HEK293 (cell line): ENCODE results near the gene PRPF18.
A peak's percentile ranks its signal among the peaks of the same experiment; 100 is the strongest.

ENCODE experiments used
- GLIS1 ChIP-seq: fragments of 450-650 bp; formaldehyde crosslinking; IDR thresholded peaks from 2 replicates; pipeline ENCODE4 v1.5.1; 2016; ENCODE audit warnings: missing biosample characterization, missing genetic modification characterization
- IKZF3 ChIP-seq: fragments of 450-650 bp; IDR thresholded peaks from 2 replicates; pipeline ENCODE4 v1.5.0; 2018; ENCODE audit warnings: missing biosample characterization, mild to moderate bottlenecking, missing genetic modification characterization, moderate library complexity
- KLF16 ChIP-seq: fragments of 450-650 bp; formaldehyde crosslinking; IDR thresholded peaks from 2 replicates; pipeline ENCODE4 v1.5.1; 2017; ENCODE audit warnings: missing biosample characterization, missing genetic modification characterization
- SCRT1 ChIP-seq: fragments of 450-650 bp; formaldehyde crosslinking; IDR thresholded peaks from 2 replicates; pipeline ENCODE4 v1.5.1; 2016; ENCODE audit warnings: missing biosample characterization, missing genetic modification characterization, borderline replicate concordance
- SP7 ChIP-seq: fragments of 450-650 bp; formaldehyde crosslinking; IDR thresholded peaks from 2 replicates; pipeline ENCODE4 v1.5.1; 2016; ENCODE audit warnings: missing biosample characterization, missing genetic modification characterization
- WT1 ChIP-seq: fragments of 450-650 bp; formaldehyde crosslinking; IDR thresholded peaks from 2 replicates; pipeline ENCODE4 v1.5.1; 2016; ENCODE audit warnings: missing biosample characterization, missing genetic modification characterization
- ZBTB11 ChIP-seq: fragments of 450-650 bp; formaldehyde crosslinking; conservative IDR thresholded peaks from 2 replicates; pipeline ENCODE4 v1.5.1; 2016; ENCODE audit warnings: low read depth, missing biosample characterization, missing genetic modification characterization
- ZBTB8A ChIP-seq: fragments of 450-650 bp; formaldehyde crosslinking; IDR thresholded peaks from 2 replicates; pipeline ENCODE4 v1.5.1; 2016; ENCODE audit warnings: missing biosample characterization, missing genetic modification characterization
- ZFP37 ChIP-seq: fragments of 450-650 bp; formaldehyde crosslinking; IDR thresholded peaks from 2 replicates; pipeline ENCODE4 v1.5.1; 2016; ENCODE audit warnings: missing biosample characterization, missing genetic modification characterization
- ZNF239 ChIP-seq: fragments of 450-650 bp; formaldehyde crosslinking; IDR thresholded peaks from 2 replicates; pipeline ENCODE4 v1.5.1; 2016; ENCODE audit warnings: missing biosample characterization, missing genetic modification characterization
- ZNF248 ChIP-seq: fragments of 450-650 bp; formaldehyde crosslinking; IDR thresholded peaks from 2 replicates; pipeline ENCODE4 v1.5.1; 2017; ENCODE audit warnings: missing biosample characterization, missing genetic modification characterization
- ZNF292 ChIP-seq: fragments of 450-650 bp; formaldehyde crosslinking; IDR thresholded peaks from 2 replicates; pipeline ENCODE4 v1.5.1; 2016; ENCODE audit warnings: low read depth, missing biosample characterization, missing genetic modification characterization, borderline replicate concordance
- ZNF366 ChIP-seq: fragments of 450-650 bp; formaldehyde crosslinking; conservative IDR thresholded peaks from 2 replicates; pipeline ENCODE4 v1.5.1; 2016; ENCODE audit warnings: missing biosample characterization, missing genetic modification characterization
- ZNF416 ChIP-seq: fragments of 450-650 bp; formaldehyde crosslinking; IDR thresholded peaks from 2 replicates; pipeline ENCODE4 v1.5.1; 2016; ENCODE audit warnings: missing biosample characterization, missing genetic modification characterization
- ZNF510 ChIP-seq: fragments of 450-650 bp; formaldehyde crosslinking; IDR thresholded peaks from 2 replicates; pipeline ENCODE4 v1.5.1; 2018; ENCODE audit warnings: mild to moderate bottlenecking, missing genetic modification characterization, missing biosample characterization; ENCODE audit not compliant: insufficient replicate concordance
- ZNF514 ChIP-seq: fragments of 450-650 bp; formaldehyde crosslinking; IDR thresholded peaks from 2 replicates; pipeline ENCODE4 v1.5.1; 2016; ENCODE audit warnings: missing biosample characterization, missing genetic modification characterization
- ZNF549 ChIP-seq: fragments of 450-650 bp; IDR thresholded peaks from 2 replicates; pipeline ENCODE4 v1.5.1; 2018; ENCODE audit warnings: missing biosample characterization, missing genetic modification characterization, mild to moderate bottlenecking, inconsistent platforms, moderate library complexity
- ZNF560 ChIP-seq: fragments of 450-650 bp; formaldehyde crosslinking; IDR thresholded peaks from 2 replicates; pipeline ENCODE4 v1.5.1; 2017; ENCODE audit warnings: missing biosample characterization, missing genetic modification characterization, borderline replicate concordance
- ZNF596 ChIP-seq: fragments of 450-650 bp; IDR thresholded peaks from 2 replicates; pipeline ENCODE4 v1.5.0; 2018; ENCODE audit warnings: missing biosample characterization, mild to moderate bottlenecking, missing genetic modification characterization, moderate library complexity
- ZNF660 ChIP-seq: fragments of 450-650 bp; IDR thresholded peaks from 2 replicates; pipeline ENCODE4 v1.5.1; 2018; ENCODE audit warnings: missing biosample characterization, mild to moderate bottlenecking, missing genetic modification characterization
- TF ChIP-seq, protein P1 (sequence below): fragments of 450-650 bp; IDR thresholded peaks from 2 replicates; pipeline ENCODE4 v1.5.1; 2018; ENCODE audit warnings: missing biosample characterization, missing genetic modification characterization
- TF ChIP-seq, protein P2 (sequence below): fragments of 450-650 bp; formaldehyde crosslinking; IDR thresholded peaks from 2 replicates; pipeline ENCODE4 v1.5.1; 2016; ENCODE audit warnings: missing biosample characterization, missing genetic modification characterization, low read depth
- TF ChIP-seq, protein P3 (sequence below): fragments of 450-650 bp; formaldehyde crosslinking; IDR thresholded peaks from 2 replicates; pipeline ENCODE4 v1.5.1; 2016; ENCODE audit warnings: missing biosample characterization, missing genetic modification characterization, borderline replicate concordance

Gene PRPF18

GRCh38 chr10:13614530-13615332 is 28.0 kb downstream of the PRPF18 start (continued):
- TF ChIP-seq ZNF248 (tag by site-specific recombination): no peak
- peak; percentile 75 for TF ChIP-seq GLIS1 (tag by site-specific recombination)
- TF ChIP-seq, protein P1, sequence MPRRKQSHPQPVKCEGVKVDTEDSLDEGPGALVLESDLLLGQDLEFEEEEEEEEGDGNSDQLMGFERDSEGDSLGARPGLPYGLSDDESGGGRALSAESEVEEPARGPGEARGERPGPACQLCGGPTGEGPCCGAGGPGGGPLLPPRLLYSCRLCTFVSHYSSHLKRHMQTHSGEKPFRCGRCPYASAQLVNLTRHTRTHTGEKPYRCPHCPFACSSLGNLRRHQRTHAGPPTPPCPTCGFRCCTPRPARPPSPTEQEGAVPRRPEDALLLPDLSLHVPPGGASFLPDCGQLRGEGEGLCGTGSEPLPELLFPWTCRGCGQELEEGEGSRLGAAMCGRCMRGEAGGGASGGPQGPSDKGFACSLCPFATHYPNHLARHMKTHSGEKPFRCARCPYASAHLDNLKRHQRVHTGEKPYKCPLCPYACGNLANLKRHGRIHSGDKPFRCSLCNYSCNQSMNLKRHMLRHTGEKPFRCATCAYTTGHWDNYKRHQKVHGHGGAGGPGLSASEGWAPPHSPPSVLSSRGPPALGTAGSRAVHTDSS: no peak
- TF ChIP-seq SCRT1 (tag by site-specific recombination): no peak
- TF ChIP-seq ZNF549 (tag by site-specific recombination): no peak
- TF ChIP-seq SP7 (tag by site-specific recombination): 0 out of 2 replicates have a peak, but pooled peaks have one; percentile 35
- TF ChIP-seq ZNF366: peak; percentile 36
- TF ChIP-seq, protein P2, sequence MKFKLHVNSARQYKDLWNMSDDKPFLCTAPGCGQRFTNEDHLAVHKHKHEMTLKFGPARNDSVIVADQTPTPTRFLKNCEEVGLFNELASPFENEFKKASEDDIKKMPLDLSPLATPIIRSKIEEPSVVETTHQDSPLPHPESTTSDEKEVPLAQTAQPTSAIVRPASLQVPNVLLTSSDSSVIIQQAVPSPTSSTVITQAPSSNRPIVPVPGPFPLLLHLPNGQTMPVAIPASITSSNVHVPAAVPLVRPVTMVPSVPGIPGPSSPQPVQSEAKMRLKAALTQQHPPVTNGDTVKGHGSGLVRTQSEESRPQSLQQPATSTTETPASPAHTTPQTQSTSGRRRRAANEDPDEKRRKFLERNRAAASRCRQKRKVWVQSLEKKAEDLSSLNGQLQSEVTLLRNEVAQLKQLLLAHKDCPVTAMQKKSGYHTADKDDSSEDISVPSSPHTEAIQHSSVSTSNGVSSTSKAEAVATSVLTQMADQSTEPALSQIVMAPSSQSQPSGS (tag by site-specific recombination): no peak
- peak; percentile 62; the same call in 1 of the 2 replicates for TF ChIP-seq WT1
- no peak for TF ChIP-seq ZBTB11
- TF ChIP-seq ZNF514 (tag by site-specific recombination): no peak
- TF ChIP-seq ZNF239: no peak
- no peak for TF ChIP-seq ZNF416 (tag by site-specific recombination)
- TF ChIP-seq KLF16 (tag by site-specific recombination): no peak
- TF ChIP-seq ZBTB8A: no peak
- 0 out of 2 replicates have a peak, but pooled peaks have one; percentile 25 for TF ChIP-seq IKZF3
- TF ChIP-seq ZNF510 (tag by site-specific recombination): no peak
- peak; percentile 37; the same call in 1 of the 2 replicates for TF ChIP-seq ZFP37 (tag by site-specific recombination)
- TF ChIP-seq ZNF660: 0 out of 2 replicates have a peak, but pooled peaks have one; percentile 12
- TF ChIP-seq, protein P3, sequence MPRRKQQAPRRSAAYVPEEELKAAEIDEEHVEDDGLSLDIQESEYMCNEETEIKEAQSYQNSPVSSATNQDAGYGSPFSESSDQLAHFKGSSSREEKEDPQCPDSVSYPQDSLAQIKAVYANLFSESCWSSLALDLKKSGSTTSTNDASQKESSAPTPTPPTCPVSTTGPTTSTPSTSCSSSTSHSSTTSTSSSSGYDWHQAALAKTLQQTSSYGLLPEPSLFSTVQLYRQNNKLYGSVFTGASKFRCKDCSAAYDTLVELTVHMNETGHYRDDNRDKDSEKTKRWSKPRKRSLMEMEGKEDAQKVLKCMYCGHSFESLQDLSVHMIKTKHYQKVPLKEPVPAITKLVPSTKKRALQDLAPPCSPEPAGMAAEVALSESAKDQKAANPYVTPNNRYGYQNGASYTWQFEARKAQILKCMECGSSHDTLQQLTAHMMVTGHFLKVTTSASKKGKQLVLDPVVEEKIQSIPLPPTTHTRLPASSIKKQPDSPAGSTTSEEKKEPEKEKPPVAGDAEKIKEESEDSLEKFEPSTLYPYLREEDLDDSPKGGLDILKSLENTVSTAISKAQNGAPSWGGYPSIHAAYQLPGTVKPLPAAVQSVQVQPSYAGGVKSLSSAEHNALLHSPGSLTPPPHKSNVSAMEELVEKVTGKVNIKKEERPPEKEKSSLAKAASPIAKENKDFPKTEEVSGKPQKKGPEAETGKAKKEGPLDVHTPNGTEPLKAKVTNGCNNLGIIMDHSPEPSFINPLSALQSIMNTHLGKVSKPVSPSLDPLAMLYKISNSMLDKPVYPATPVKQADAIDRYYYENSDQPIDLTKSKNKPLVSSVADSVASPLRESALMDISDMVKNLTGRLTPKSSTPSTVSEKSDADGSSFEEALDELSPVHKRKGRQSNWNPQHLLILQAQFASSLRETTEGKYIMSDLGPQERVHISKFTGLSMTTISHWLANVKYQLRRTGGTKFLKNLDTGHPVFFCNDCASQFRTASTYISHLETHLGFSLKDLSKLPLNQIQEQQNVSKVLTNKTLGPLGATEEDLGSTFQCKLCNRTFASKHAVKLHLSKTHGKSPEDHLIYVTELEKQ: peak; percentile 30; the same call in 1 of the 2 replicates
- no peak for TF ChIP-seq ZNF560 (tag by site-specific recombination)
- TF ChIP-seq ZNF596 (tag by site-specific recombination): no peak
- no peak for TF ChIP-seq ZNF292
